ENCODE data around the gene DRD1. TPM values are rescaled to one million over a fixed set of nuclear protein-coding genes. Genes with fewer than 3 reads are reported as not detected.
A peak's percentile ranks its signal among the peaks of the same experiment; 100 is the strongest.

The DRD1 gene
- 6.1 TPM for total RNA-seq

DNA sequence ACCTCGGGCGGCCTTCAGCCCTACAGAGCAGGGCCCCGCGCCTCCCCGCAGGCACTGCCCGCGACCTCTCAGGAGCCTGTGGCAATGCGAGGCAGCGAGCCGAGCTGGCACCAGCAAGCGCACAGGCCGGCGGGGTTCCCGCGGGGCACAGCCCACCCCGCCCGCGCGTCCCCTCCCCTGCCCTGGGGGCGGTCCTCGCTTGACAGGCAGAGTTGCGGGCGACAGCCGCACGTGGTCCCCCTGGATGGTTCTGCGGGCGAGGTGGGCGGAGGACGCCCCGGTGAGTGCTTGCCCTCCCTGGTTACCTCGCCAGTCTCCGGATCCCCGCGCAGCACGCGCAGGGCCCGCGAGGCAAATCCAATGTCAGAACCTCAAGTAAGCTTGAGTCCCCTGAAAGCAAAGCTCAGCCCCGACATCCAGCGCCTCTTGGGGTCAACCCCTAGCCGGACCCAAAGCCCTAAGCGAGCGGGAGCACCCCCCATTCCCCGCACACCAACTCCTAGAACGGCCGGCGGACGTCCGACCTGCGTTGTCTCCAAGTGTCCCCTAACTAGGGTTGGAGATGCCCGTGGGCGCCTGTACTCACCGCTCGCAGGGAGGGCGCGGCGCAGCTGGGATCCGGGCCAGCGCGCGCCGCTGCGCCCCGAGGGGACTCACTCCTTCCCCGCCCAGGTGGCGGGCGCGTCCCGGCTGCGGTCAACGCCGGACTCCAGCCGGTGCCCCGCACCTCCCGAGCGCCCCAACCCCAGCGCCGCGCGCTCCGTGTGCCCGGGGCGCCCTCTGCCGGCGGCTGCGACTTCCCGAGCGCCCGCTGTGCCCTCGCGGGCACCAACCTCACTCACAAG, at the start of gene DRD1:
Gene DRD1 (minus strand): TSS at position 123 of the 845 bp plus-strand sequence. CDS start 1,083 bp downstream, outside the sequence.
- DNase-seq: no peak

DNA sequence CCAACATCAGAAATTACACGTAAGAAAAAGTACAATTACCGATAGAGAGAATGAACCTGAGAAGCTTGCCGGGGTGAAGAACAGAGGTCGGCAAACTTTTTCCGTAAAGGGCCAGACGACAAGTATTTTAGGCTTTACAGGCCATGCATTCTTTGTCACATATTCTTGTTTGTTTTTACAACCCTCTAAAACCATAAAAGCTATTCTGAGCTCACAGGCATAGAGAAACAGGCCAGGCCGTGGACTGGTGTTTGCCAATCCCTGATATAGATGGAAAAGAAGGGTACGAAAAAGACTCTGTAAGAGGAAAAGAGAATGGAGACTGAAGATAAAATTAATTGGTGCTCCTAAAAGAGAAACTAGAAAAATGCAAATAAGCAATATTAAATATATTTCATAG, 49.7 kb upstream of the DRD1 start:
- no peak for DNase-seq

DNA sequence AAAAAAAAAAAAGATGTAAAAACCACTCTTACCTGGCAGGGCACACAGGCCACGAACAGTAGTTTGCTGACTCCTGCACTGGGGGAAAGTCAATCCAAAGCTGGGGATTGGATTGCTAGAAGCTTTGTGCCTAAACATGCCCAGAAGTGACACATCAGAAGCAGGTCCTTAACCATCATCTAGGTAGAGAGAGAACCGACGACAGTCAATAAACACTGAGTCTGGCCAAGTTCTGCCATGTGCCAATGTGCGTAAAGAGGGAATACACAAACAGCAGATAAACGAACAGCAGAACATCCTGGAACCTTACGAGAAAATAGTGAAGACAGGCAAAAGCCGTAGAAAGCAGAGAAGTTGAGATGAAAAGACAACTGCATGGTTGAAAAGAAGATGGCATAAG, 49.3 kb upstream of the DRD1 start:
- DNase-seq: no peak

DNA sequence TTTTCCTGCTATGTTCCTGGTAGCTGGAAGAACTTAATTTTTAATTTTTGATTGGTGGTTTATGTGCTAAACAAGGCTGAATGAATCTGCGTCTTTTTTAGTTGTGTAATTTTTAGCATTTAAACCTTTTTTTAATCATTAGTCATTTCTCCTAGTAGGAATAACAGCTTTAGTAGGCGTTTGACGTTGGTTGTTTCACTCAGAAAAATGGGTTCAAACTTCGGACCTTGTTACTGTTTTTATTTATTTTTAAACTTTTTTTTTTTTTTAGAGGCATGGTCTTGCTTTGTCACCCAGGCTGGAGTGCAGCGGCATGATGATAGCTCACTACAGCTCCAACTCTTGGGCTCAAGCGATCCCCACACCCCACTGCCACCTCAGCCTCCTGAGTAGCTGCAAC, 47.2 kb upstream of the DRD1 start:
- no peak for DNase-seq

DNA sequence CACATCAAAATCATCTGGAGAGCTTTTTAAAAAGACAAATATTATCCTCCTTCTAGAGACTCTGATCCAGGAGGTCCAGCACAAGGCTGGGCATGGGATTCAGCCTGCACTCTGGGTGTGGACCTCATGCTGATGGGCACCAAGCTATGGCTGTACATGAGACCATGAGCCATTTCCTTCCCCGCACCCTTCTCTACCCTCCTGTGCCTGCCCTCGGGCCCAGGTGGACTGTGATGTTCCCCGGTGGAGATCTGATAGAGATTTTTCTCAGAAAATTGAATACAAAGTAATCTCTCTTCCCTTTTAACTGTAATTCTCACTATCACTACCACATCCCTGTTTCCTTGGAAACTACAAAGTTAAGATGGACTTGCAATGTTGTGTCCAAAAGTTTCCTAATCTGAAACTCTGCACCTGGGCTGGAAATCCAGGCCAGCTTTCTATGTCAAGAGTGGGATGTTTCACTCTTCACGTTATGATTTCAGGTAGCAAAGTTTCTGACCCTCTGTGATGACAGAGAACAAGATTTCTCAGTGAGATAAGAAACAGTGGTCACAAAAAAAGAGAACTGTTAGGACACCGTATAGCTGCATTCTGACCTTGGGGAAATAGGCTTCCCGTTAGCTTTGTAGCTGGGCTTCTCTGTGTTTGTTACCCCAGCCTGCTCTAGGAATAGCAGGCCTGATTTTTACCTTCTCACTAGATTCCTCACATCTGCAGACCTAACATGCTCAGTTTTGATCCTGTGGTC, 45.9 kb upstream of the DRD1 start:
- no peak for DNase-seq

- no peak for DNase-seq
Measured at GRCh38 chr5:175487514-175488222, 43.7 kb upstream of the DRD1 start.

DNA sequence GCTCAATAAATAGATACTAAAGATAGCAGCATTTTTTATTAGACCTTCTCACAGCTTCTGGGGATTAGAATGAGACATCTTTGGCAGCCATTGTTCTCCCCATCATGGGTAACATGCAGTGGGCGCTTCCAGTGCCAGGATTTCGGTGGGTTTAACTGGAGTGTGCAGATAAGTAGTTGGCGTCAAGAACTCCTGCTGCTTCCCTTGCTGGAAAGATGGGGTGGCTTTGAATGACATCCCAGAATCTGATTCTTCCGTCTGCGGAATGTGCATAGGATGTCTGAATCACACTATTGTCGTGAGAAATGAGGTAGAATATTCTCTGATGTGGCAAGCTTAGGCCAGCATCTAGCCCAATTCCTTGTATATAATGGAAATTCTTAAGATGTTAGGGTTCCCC, 41.6 kb upstream of the DRD1 start:
- no peak for DNase-seq

DNA sequence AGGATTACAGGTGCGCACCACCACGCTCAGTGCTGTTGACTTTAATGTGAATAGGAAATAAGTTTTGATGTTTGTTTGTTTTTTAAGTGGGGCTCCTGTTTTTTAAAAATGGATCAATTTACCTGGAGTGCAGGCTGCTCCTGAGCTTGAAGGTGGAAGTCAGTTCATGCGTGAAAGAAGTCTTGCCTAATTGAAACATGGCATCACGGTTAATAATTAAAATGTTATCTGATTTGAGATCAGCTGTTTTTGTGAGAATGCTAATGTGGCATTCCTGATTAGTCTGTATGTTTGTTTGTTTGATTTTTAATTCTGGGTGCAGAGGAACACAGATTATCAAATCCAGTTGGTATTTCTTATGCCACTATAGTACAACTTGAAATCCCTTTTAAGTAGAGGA, 40.8 kb upstream of the DRD1 start:
- DNase-seq: no peak

GRCh38 chr5:175484322-175484721, 40.3 kb upstream of the DRD1 start:
- DNase-seq: no peak

GRCh38 chr5:175483337-175483736, 39.4 kb upstream of the DRD1 start:
- no peak for DNase-seq

- DNase-seq: no peak
Measured at GRCh38 chr5:175479125-175479881, 35.3 kb upstream of the DRD1 start.

DNA sequence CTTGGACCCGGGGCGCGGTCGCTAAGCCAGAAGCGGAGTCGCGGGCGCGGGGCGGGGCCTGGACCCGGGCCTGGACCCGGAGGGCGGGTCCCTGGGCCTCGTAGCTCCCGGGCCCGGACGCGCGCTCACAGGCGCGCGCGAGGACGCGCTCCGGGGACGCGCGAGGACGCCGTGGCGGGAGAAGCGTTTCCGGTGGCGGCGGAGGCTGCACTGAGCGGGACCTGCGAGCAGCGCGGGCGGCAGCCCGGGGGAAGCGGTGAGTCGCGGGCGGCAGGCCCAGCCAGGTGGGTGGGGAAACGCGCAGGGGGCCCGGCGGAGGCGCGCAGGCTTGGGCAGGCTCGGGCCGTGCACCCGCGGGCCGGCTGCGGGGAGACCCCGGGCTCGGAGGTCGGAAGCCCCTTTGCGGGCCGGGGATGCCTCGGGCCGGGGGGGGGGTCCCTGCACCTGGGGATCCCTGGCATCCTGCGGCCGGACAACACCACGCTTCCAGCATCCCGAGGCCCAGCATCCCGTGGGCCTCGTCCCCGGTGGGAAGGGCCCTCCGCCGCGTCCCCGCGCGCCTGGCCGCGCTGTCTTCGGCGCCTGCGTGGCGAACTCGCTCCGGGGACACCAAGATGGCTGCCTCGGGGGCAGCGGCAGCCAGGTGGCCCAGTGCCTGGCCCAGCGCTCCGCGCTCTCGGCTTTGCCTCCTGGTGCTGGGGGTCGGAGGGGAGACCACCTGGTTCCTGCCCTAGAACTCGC, 34.6 kb upstream of the DRD1 start, which contains the start of gene SFXN1:
Gene SFXN1 (plus strand): TSS at position 177 of the 741 bp plus-strand sequence. CDS start 13,544 bp downstream, outside the sequence.
- DNase-seq: peak; percentile 73

- no peak for DNase-seq
Measured at GRCh38 chr5:175478008-175478383, 34.0 kb upstream of the DRD1 start.

DNA sequence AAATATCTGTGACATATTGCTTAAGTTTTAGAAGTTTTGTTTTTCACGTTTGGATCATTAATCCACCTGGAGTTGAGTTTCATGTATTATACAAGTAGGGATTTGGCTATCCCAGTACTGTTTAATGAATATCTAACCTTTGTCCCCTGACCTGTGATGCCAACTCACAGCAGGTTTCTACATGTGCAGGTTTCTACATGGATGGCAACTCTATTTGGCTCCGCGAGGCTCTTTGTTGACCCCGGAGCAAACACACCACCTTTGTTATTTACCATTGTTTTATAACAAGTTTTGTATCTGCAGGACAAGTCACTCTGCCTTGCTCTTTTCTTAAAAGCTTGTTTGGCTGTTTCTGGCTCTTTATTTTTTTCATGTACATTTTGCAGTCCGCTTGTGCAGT, 33.5 kb upstream of the DRD1 start:
- DNase-seq: no peak

DNA sequence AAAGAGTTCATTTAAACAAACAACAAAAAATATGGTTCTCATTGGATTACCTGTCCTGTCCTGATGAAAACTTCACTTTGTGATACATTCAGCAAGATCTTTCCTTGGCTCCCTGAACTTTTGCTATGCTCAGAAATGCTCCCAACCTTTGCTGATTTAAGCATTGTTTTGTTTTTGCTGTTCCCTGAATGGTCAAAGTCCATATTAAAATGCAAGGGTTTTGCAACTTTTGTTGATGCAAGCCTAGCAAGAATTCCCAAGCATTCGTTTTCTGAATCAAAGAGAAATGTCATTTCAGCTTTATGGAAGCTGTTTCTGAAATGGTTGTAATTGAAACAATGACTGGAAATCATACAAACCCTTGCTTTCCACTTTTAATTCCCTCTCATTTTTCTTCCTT, 31.3 kb upstream of the DRD1 start:
- no peak for DNase-seq

GRCh38 chr5:175472378-175472777, 28.4 kb upstream of the DRD1 start:
- DNase-seq: no peak

DNA sequence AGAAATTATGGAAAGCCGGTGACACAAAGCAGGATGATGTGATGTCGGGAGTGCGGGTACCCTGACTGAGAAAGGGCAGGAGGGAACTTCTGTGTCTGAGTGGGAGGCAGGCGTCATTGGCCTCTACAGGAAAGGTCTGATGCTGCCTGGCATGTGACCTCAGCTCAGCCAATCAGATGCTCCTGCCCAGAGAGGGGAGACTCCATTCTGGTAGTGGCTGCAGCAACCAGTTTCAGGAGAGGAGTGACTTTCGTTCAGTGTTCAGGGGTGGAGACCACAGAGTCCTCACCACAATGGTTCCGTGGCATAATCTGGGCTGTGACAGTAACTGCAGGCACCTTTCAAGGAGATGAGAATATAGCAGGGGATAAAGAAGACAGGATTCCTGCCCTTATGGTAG, 27.6 kb upstream of the DRD1 start:
- no peak for DNase-seq

GRCh38 chr5:175471196-175471595, 27.2 kb upstream of the DRD1 start:
- no peak for DNase-seq

DNA sequence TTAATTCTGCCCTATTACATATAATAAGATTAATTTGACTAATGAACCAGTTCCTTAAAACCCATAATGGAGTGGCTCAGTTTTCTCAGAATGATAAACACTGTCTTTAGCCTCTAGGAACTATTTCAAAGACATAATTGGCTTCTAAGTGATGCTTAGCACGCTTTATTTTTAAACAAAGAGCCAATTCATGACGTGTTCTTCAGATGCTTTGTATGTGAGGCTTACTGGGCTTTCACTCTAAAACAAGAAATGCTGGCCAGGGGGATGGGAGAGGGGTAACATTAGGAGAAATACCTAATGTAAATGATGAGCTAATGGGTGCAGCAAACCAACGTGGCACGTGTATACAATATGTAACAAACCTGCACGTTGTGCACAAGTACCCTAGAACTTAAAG, 26.8 kb upstream of the DRD1 start:
- no peak for DNase-seq

DNA sequence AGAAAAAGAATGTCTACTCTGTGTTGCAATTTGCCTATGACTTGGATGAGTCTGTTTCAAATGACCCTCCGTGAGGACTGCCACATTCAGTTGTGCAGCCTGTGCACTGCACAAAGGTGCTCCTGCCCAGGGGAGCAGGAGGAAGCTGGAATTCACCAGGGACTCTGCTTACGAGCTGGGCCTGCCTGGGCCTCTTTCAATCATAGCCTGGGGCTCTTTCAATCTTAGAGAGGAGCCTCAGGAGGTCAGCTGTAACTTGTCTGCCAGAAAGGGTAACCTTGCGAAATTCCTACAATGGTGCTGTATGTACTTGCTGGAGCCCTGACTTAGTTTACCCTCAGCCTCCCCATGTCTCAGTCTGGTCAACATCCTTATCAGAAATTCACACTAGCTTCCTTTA, 25.9 kb upstream of the DRD1 start:
- DNase-seq: no peak

GRCh38 chr5:175468892-175469291, 24.9 kb upstream of the DRD1 start:
- no peak for DNase-seq

All from occipital lobe (tissue), 2 donors.